GM21717 (cell line): ENCODE measurements around the gene ADGRF5.

ENCODE experiments used
- ATAC-seq: cut with Tn5 transposase; IDR thresholded peaks from one replicate; pipeline ENCODE4 v1.9.1; 2021; ENCODE audit warnings: mild to moderate bottlenecking, moderate library complexity; ENCODE audit not compliant: unreplicated experiment

ADGRF5 gene

DNA sequence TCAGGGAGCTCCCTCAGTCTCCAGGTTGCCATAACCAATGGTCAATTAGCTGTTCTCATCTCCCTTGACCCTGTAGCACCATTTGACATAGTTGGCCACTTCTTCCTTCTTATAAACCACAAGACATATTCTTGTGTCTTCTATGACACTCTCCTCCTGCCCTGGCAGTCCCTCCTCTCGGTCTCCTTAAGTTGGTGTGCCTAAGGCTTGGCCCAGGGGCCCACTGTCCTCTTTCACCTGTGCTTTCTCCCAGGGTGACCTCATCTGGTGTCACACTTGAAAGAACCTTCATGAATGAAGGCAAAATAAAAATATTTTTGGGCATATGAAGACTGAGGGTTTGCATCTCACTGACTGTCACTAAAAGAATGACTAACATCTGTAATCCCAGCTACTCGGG, 9.7 kb upstream of the ADGRF5 start:
- no peak for ATAC-seq

- ATAC-seq: no peak
These were observed 8.6 kb upstream of the ADGRF5 start for GRCh38 chr6:46930331-46930730.

GRCh38 chr6:46927066-46927465, 5.3 kb upstream of the ADGRF5 start:
- ATAC-seq: no peak

GRCh38 chr6:46926481-46926880, 4.7 kb upstream of the ADGRF5 start:
- no peak for ATAC-seq

DNA sequence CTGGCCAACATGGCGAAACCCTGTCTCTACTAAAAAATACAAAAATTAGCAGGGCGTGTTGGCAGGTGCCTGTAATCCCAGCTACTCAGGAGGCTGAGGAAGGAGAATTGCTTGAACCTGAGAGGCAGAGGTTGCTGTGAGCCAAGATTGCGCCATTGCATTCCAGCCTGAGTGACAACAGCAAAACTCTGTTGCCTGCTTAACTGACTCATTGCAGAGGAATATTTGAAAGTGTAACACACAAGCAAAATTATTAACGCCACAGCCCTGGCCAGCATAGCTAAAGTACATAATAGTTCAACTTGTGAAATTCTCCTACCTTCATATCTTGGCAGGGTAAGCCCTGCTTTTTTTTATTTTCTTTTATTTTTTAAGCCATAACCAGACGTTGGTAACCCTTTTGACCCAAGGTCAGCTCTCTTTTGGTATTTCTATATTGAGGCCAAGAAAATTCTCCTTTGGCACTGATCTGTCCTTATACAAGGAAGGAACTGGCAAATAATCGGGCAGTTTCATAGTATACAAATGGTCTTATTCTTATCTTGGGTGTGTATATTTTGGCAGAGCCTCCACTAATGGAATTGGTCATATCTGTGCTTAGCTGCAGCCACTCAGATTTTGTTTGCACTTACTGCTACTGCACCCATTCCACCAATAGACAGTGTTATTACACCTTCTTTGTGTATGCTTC, 4.0 kb upstream of the ADGRF5 start:
- no peak for ATAC-seq

GRCh38 chr6:46923476-46923875, 1.7 kb upstream of the ADGRF5 start:
- no peak for ATAC-seq

- no peak for ATAC-seq
These were observed 679 bp downstream of the ADGRF5 start for GRCh38 chr6:46921059-46921458.

DNA sequence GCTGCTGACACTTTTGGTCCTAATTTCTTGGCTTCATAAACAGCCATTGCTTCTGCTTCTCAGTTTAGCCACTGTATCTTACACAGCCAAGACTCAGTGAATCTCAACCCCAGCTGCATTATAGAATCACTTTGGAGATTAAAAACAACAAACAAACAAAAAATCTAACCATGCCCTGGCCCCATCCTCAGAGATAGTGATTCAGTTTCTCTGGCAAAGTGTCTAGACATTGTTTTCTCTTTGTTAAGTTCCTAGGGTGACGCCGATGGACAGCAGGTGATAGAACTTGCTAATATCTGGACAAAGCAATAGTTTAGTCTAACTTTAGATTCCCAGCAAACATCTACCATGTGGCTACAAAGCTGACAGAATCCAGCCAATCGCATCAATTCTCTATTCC, 2.9 kb downstream of the ADGRF5 start:
- no peak for ATAC-seq

DNA sequence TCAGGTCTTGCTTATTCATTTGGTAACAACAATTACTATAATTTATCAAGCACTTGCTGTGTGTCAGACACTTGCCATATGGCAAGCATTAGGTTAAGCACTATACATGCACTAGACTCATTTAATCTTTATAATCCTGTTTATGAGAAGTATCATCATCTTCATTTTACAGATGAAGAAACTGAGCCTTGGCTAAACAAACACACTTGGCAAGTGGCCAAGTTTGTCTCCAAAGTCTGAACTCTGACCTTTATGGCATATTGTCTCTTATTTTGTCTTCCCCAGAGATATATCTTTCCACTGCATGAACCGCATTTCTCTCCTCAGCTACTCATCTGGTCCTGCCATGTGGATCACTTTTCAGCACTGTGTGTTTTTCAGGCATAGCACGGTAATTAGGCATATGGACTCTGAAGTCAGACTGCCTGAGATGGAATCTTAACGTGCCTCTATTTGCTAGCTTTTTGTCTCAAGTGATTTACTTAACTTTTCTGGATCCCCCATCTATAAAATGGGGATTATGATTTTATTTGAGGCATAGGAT, 4.7 kb downstream of the ADGRF5 start:
- ATAC-seq: no peak

GRCh38 chr6:46915866-46916265, 5.9 kb downstream of the ADGRF5 start:
- ATAC-seq: no peak

DNA sequence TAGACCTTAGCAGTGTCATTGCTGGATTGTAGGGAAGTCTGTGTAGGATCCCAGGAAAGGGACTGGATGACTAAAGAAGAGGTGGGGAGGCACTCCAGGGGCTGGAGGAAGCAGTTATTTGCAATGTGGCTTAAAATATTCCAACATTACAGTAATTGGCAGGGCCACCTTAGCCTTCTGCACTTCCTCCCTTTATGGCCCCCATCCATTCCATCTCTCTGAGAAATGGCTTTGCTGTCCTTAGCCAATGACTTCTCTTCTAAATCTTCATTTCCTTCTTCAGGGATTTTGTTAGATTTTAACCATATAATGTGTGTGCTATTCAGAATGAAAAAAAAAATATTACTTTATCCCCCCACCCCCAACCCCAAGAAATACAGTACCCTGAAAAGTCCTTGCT, 6.4 kb downstream of the ADGRF5 start:
- no peak for ATAC-seq

GRCh38 chr6:46914279-46914810, 7.4 kb downstream of the ADGRF5 start:
- ATAC-seq: no peak

DNA sequence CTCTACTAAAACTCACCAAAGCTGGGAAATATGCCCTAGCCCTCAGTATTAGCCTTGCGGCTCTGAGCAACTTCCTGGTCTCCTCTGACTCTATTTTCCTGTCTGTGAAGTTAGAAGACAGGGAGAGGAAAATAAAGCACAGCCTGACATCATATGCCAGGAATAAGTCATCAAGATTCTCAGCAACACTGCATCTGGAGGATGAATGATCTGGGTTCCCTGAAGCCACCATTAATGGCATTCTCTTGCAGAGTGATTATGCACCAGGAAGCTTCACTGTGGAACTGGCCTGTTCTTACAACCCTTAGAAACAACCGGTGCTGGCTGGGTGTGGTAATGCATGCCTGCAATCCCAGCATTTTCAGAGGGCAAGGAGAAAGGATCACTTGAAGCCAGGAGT, 12.4 kb downstream of the ADGRF5 start:
- ATAC-seq: no peak

DNA sequence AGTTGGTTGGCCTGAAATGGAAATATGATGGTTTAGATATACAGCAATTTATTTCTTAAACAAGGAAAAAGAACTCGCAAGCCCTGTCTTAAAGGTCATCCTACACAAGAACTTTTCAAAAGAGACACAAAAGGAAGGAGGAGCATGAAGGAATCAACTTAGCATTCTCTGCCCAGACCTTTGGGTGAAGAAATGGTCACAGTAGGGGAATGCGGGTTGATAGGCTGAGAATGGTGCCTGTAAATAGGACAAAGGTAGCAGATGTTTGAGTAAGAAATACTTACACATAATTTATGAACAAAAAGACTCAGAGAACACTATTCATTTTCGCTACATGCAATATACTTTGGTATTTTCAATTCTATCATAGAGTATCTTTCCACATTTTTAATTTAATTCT, 15.0 kb downstream of the ADGRF5 start:
- ATAC-seq: no peak

- ATAC-seq: no peak
These were observed 17.6 kb downstream of the ADGRF5 start for GRCh38 chr6:46904117-46904516.

DNA sequence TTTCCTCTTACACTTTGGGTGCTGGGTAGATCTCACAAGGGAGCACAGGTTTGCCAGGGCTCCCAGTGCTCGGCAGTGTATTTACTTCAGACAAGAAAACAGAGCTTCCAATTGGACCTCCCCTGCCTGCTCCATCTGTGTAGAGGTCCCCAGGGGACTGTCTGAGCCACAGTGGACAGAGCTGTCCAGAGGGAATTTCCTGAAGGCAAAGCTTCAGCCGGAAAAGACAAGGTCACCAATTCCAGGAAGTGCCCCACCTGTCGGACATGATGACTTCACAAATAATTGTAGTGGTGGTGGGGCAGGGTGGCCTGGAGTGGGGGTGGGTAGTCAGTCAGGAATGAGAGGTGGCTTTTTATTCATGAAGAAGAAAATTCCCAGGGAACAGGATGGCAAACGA, 18.6 kb downstream of the ADGRF5 start:
- no peak for ATAC-seq

DNA sequence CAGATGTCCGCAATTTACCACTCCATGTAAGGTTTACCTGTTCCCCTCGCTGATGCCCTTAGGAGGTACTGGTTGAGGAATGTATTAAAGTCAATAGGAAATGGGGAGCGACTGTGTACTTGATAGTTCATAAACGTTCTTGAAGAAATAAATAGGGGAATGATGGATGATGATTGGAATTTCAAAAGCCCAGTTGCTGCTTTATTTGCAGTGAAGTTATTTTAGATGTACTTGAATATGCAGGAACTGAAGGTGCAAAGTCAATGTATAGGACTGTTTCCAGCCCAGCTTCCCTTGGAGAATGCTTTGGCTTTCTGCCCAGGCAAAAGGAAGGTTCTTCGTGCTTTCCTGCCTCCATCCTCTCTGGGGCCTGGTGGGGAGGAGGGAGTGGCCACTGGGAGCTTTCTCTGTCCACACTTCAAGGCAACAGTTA, 19.8 kb downstream of the ADGRF5 start:
- no peak for ATAC-seq

GRCh38 chr6:46900266-46900665, 21.5 kb downstream of the ADGRF5 start:
- no peak for ATAC-seq

GRCh38 chr6:46899659-46900058, 22.1 kb downstream of the ADGRF5 start:
- ATAC-seq: no peak

DNA sequence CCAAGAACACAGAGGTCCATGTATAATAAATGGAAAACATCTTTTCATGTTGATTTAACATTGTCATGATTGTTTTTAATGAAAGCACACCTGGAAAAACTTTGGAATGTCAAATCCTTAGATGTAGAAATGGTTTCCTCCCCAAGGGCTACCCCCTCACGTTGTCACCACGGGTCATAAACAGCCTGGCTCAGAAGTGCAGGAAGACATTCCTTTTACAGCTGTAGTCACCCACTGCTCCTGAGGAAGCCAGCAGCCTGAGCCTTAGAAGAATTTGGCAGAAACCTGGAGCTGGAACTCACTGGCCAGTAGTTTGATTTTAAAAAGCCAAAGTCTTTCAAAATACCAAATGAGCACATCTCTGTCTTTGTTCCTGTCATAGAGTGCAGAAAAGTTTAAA, 23.7 kb downstream of the ADGRF5 start:
- no peak for ATAC-seq

GRCh38 chr6:46896871-46897270, 24.9 kb downstream of the ADGRF5 start:
- no peak for ATAC-seq

GRCh38 chr6:46895930-46896329, 25.8 kb downstream of the ADGRF5 start:
- no peak for ATAC-seq

- ATAC-seq: no peak
These were observed 27.3 kb downstream of the ADGRF5 start for GRCh38 chr6:46894433-46894832.
